GM19238 (cell line): ENCODE data around the gene PARVG.
A peak's percentile ranks its signal among the peaks of the same experiment; 100 is the strongest.

Experiments
- DNase-seq: peaks from one replicate; pipeline ENCODE4 v3.0.0; 2011; ENCODE audit warnings: low spot score; ENCODE audit not compliant: insufficient read length

PARVG gene

DNA sequence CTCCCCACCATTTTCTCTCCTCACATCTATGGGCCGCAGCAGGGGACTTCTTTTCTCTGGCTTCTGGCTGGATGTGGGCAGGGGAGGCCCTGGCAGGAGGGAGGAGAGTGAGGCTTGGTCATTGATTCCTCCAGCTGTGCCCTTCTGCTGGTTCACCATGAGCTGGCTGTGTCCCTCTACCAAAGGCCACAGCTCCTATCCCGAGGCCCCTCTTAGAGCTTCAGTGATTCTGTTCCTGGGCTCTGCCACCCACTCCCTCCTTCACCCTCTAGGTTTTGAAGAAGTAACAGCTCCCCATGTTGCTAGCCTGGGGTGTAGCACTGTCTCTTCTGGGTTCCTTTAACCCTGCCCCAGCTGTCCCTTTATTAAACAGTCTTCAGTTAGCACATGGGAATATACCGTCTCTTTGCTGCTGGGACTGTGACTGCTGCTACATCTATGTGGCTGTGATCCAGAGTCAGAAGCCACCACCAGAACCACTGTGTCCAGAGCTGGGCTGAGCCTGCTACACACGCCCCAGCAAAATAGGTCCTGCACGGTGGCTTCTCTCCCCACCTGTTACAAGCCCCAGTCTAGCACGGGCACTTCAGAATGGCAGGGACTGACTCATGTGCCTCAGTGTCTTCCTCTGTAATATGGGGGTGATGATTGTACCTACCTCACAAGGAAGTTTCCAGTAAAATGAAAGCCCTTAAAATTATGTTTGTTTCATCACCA lies 578 bp upstream of the PARVG start:
- DNase-seq, result no peak

DNA sequence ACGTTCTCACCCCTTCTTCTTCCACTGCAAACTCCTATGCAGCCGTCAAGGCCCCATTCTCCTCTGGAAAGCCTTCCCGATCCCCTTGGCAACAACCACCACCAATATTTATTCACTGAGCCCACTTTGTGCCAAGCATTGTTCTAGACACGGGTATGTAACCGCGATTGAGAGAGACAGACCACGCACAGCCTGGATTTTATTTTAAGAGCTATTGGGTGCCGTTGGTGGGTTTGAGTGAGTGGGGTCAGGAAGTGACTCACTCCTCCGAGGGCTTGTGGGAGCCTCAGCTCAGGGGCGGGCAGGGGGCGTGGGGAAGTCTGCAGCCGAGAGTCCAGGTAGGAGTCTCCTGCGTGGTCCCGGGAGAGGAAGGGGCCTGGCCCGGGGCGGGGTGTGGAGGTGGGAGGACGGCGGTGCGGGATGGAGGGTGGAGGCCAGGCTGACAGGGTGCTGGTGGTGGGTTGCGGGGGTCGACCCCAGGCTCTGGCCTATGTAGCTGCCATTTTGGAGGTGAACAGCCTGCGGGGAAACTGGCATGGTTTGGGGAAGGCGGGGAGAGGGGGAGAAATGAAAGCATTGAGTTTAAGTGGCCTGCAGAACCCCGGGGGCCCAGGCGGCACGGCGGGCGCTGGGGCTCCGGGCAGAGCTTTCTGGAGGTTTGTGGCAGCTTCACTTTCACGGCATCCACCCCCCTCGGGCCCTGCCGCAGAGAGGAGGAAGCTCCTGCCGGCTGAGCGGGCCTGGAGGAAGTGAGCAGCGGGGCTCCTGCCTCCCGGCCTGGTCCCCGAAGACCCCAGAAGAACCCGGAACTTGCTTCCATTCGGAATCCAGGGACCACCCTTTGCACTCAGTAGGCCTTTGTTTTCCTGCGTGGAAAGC lies 547 bp downstream of the PARVG start:
- peak; percentile 56 for DNase-seq

DNA sequence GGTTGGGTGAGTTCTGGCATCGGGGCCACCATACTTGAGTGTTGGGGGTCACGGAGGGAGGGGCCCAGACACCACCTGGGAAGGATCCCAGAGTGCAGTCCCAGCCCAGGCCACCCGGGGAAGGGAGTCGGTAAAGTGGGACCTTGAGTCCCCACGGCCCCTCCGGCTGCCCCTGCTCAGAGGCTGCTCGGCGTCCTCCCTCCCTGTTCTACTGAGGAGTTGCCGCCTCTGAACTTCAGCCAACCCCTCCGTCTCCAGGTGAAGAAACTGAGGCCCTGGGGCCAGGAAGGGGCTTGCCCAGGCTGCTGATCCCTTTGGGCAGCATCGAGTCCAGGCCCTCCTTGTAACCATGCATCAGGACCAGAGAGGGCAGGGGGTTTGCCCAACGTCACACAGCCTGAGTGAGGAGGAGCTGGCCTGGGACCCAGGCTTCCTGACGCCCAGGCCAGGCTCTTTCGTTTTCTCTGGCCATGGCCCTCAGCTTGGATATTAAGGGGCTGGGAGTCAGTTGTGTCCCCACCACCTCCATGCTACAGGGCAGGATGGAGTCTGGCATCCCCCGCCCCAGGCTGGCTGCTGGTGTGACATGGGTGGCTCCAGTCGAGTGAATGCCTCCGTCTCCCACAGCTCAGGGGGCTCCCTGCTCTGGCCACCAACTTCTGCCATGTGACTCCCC lies 1.3 kb downstream of the PARVG start:
- no peak for DNase-seq

DNA sequence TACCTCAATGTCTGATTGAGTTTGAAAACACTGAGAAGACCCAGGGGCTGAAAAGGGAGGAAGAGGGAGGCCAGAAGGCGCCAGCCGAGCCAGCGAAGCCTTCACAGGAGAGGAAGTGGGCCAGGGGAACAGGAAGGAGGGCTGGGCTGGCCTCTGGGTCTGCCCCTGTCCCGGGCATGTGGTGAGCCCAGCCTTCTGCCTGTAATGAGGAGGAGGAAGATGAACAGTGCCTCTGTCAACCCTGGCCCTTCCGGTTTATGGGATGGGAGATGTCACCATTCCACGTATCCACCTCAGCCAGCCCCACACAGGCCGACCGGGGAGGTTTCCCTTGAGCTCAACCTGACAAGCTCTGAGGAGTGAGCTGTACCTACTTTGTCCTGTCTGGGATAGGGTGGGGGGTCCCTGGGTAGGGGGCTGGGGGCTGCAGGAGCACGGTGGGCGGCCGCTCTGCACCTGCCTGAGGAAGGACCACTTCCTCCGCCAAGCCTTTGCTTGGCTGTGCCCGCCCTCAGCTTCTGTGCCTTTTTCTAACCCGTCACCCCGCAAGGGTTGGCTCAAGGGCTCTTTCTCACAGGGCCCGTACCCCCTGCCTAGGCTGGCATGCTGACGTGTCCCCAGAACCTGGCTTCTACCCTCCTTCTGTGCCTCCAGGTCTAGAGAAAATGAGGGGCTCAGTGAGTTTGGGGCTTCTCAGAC lies 2.0 kb downstream of the PARVG start:
- DNase-seq, result peak; percentile 43

DNA sequence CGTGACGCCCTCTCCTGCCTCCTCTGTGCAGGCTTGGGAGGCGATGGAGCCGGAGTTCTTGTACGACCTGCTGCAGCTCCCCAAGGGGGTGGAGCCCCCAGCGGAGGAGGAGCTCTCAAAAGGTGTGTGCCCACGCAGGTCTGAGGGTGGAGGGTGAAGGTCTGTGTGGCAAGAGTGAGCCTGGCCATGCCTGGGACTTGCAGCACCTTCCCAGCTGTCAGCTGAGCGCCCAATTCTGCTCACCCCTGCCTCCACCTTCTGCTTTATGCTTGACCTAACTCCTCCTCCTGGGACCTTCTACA lies 2.5 kb downstream of the PARVG start:
- DNase-seq, result no peak

DNA sequence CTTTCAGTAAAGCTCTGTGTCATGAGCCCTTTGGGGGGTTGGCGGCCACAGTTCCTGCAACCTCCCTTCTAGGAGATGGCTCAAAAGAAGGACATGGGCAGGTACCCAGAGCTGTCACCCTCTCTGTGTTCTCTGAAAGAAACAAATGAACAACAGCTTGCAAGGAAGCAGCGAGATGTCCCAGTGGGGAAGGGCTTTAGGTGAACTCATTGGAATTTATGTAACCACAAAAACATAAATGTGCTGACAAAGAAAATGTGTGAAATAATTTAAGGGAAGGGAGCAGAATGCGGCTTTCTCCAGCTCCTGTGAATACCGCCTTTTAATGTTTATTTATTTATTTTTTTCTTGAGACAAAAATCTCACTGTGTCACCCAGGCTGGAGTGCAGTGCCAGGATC lies 3.3 kb downstream of the PARVG start:
- DNase-seq, result no peak

DNA sequence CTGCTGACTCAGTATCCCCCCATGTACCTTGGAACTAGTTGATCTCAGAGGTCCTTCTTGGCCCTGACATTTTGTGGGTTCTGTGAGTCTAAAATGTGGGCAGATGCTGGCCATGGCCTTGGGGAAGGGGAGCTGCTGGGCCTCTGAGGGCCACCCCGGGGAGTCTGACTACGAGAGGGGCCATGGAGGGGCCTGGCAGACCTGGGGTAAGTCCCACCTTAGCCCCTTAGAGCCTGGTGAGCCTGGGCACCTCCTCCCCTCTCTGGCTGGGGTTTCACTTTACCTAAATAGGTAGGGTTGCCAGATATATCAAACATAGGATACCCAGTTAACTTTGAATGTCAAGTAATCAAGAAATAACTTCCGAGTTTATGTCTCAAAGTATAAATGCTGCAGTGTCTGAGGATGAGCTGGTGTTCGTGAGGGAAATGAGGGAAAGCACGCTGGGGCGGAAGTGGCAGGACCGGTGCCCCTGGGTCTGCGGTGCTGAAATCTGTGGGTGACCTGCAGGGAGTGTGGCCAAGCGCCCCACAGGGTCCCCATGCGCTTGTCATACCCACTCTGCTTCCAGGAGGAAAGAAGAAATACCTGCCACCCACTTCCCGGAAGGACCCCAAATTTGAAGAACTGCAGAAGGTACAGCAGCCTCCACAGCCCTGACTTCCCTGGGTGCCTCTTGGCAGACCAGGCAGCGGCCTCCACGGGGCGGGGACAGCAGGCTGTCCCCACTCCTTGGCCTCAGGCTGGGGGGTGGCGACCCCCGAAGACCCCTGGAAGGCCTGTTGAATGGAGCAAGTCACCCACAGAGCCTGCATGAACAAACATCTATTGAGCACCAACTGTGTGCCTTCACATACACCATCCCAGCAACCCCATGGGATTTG lies 4.8 kb downstream of the PARVG start:
- no peak for DNase-seq

DNA sequence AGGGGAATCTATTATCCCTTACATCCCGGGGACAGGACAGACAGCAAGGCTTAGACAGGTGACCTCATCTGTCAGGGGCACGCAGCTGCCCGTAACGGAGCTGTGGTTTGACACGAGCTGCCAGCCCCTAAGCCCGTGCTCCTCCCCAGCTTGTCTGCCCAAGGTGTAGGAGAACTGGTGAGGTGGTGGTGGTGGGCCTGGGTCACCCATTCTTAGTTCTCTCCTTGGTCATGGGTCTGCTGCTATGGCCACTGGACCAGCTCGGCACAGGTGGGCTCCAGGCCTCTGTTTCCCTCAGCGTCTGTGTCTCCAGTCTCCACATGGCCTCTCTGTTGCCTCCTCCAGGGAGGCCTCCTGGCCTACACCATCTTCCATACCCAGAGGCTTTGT lies 5.4 kb downstream of the PARVG start:
- no peak for DNase-seq

DNA sequence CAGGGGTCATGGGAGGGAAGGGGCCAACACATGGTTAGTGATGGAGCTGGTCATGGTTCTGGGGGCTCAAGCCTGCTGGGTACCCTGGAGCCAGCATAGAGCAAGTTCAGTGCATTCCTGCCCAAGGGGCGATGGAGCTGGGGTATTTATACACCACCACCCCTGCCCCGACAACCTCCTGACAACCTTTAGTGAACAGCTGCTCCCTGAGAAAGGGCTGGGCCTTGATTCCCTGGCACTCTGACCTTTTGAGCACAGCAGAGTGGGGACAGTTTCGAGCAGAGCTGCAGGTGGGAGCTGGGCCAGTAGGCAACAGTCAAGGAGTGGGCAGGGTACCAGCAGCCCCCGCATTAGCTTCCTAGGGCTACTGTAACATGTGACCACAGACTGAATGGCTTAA lies 6.0 kb downstream of the PARVG start:
- DNase-seq, result no peak

DNA sequence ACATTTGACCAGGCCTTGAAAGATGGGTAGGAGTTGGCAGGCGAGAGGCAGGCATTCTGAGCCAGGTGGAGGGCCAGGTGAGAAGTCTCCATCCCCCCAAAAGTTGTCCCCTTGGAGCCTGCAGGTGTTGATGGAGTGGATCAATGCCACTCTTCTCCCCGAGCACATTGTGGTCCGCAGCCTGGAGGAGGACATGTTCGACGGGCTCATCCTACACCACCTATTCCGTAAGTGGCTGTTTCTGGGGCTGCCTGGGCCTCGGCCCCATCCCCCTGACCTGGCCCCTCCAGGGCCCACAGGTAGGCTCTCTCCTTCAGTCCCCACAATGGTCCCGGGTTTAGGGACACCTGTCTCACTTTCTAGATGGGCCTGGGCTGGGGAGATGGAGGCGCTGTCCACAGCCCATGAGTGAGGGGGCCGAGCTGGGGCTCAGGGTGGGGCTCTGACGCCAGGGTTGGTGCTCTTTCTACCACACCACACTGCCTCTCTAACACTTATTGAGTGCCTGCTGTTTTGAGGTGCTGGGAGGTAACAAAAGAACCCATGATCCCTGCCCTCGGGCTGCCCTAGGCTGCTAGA lies 7.0 kb downstream of the PARVG start:
- no peak for DNase-seq

DNA sequence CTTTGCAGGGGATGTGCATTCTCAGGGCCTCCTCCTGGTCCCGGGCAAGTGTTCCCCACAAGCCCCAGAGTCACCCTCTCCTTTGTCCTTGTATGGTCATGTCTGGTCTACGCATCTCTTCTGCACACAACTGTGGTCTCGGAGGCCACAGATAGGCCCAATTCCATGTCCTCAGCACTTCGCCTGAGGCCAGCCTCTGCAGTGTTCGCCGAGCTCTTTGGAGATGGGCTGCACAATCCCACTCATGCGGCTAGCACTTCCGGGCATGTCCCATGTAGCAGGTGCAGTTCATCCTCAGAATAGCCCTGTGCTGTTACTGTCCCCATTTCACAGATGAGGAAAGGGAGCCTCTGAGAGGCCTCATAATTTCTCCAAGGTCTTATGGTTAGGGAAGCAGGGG lies 7.6 kb downstream of the PARVG start:
- DNase-seq, result no peak

DNA sequence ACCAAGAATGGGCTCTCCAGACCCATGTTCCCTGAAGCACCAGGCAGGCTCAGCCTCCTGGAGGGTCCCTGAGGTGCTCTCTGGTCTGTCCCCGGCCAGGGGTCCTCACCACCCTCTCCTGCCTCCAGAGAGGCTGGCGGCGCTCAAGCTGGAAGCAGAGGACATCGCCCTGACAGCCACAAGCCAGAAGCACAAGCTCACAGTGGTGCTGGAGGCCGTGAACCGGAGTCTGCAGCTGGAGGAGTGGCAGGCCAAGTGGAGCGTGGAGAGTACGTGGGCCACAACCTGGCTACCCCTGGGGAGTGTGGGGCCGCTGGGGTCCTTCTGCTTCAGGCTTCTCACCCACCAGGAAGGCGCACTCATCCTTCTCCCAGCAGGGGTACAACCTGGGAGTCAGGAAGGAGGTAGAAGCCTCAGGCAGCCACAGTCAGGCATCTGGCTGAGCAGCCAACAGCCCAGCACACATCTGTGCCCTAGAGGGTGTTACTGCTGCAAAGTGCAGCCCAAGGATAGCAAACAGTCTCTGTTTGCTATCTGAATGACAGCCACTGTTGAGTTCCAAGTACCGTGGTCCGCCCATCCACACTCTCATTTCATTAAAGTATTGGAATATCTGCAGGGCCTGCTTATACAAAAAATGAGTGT lies 8.4 kb downstream of the PARVG start:
- no peak for DNase-seq

DNA sequence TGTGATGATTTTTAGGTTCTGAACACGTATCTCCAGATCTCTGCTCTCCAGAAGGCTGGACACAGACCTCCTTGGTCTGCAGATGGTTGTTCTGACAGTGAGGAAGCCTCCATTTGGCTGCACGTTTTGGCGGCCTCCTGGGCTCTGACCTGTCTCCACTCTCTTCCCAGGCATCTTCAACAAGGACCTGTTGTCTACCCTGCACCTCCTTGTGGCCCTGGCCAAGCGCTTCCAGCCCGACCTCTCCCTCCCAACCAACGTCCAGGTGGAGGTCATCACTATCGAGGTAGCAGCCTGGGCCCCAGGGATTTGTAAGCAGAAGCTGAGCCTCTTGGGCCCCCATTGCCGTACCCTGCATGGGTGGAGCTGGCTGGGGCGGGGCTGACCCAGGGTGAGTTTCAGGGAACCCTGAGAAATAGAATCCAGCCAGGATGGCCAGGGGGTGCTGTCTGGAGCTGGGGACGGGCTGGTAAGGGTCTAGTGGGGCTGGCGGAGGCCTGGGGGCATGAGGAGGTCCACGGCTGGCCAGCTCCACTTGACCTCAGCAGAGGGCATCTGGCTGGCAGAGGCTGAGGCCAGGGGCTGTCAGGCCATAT lies 9.8 kb downstream of the PARVG start:
- no peak for DNase-seq

DNA sequence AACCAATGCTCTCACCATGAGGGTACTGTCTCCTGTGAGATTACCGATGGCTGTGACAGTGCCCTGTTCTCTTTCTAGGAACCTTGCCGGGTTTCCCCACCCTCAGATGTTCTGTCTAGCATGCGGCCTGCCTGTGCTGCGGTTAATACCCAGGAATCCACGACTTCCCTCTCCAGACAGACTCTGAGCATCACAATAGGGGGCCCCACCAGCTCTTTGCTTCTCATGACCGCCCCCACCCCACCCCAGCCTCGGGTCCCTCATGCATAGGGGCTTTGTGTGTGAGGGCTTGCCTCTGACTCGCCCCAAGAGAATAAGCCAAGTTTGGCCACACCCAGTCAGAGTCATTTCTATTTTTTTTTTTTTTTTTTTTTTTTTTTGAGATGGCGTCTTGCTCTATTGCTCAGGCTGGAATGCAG lies 10.3 kb downstream of the PARVG start:
- DNase-seq, result no peak

DNA sequence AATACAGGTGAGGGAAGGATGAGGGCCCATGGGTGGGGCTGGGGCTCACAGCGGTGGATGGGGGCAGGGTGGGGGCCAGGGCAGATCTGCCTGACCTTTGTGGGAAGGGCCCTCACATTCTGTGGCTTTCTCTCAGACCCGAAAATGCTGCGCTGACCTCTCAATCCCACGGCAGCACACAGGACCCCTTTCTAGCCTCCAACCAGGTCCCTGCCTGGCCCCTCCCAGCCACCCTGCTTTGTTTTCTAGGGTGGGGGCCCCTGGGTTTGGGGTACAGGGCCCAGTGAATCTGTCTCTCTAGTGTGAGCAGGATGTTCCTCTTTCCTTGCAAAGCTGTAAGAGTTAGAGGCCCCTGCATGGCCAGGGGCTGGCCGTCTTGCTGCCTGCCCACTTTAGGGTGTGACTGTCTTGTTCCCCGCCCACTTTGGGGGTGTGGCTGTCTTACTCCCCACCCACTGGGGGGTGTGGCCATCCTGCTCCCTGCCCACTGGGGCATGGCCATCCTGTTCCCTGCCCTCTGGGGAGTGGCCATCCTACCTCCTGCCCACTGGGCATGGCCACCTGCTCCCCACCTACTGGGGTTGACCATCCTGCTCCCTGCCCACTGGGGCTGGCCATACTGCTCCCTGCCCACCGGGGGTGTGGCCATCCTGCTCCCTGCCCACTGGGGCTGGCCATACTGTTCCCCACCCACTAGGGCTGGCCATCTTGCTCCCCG lies 11.5 kb downstream of the PARVG start:
- no peak for DNase-seq

DNA sequence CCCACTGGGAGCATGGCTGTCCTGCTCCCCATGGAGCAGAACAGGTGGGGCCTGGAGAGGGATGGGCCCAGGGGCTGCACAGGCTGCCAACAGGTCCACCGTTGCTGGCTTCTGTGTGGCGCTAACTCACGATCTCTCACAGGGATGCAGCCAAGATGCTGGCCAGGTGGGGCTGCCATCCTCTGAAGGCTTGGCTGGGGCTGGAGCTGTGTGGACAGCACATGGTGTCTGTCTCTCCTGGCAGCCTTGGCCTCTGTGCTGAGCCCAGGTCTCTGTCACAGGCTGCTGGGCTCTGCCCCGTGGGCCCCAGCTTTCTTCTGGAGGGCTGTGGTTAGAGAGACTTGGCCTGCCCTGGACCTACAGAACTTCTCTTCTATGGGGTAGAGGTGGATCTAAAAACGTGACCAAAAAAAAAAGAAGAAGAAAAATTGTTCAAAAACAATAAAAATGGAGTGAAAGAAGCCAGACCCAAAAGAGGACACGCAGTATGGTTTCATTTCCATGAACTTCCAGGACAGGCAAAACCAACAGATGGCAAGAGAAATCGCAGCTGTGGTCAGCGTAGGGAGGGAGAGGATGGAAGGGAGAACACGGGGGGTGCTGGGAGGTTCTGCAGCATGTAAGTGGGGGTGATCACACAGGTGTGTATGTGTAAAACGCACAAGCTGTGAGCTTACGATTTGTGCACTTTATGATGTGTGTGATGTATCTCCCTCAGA lies 12.2 kb downstream of the PARVG start:
- DNase-seq, result no peak

DNA sequence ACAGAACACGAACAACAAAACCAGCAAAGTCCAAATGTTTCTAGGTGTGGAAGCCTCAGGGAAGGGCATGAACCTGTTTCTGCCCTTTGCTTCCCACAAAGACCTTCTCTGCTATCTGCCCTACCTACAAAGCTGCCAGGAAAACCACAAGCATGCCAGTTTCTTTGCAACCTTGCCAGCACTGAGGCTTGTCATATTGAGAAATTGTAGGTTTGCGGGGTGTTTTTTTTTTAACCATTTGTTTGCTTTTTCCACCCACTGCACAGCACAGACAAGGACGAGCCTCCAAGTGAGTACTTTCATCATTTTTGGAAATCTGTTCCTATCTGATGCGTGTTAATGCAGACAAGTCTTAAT lies 12.8 kb downstream of the PARVG start:
- DNase-seq, result no peak

DNA sequence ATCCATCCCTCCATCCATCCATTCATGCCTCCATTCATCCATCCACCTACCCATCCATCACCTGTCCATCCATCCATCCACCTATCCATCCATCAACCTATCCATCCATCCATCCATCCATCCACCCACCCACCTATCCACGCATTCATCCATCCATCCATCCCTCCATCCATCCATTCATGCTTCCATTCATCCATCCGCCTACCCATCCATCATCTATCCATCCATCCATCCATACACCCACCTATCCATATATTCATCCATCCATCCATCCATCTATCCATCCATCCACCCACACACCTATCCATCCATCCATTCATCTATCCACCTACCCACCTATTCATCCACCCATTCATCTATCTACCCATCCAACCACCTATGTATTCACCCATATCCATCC lies 13.8 kb downstream of the PARVG start:
- no peak for DNase-seq
